Cardiac fibroblast (primary cell): Measurements from ENCODE around the gene FBXW4.

ENCODE experiments used
- DNase-seq, 2 donors: peaks; one replicate each; pipeline versions ENCODE4 v3.0.0 to v3.0.0-alpha.2; 2010; ENCODE audit warnings: low read depth in 2 of 2
- H3K4me3 ChIP-seq, 2 donors: replicated peaks in 1 of 2; 1 replicate in 1 of 2; 2 replicates in 1 of 2; pipeline ENCODE4 v1.5.1; 2011; ENCODE audit warnings: low read depth in 2 of 2, low read length in 2 of 2, mild to moderate bottlenecking in 2 of 2, moderate library complexity in 1 of 2
- TF ChIP-seq, protein P1 (sequence below): IDR thresholded peaks from one replicate; pipeline ENCODE4 v1.5.1; 2011; ENCODE audit warnings: low read depth, mild to moderate bottlenecking, low read length, inconsistent platforms

FBXW4 gene

DNA sequence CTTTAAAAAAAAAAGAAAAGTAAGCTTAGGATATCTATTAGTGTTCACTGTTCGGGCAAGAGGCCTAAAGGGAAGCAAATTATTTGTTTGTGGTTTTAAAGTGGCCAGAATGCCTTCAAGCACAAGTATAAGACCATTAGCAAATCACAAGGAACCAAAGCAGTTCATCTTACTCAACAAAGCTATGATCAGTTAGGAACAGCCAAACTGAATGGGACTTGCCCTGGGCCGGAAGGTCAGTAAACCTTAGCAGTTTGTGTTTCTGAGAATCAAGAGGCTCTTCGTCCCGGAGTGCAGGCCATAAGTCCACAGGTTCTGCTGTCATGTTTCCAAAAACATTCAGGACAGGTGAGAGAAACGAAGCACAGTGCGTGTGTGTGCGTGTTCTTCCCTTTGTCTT is 4.5 kb downstream of the FBXW4 start:
- TF ChIP-seq, protein P1, sequence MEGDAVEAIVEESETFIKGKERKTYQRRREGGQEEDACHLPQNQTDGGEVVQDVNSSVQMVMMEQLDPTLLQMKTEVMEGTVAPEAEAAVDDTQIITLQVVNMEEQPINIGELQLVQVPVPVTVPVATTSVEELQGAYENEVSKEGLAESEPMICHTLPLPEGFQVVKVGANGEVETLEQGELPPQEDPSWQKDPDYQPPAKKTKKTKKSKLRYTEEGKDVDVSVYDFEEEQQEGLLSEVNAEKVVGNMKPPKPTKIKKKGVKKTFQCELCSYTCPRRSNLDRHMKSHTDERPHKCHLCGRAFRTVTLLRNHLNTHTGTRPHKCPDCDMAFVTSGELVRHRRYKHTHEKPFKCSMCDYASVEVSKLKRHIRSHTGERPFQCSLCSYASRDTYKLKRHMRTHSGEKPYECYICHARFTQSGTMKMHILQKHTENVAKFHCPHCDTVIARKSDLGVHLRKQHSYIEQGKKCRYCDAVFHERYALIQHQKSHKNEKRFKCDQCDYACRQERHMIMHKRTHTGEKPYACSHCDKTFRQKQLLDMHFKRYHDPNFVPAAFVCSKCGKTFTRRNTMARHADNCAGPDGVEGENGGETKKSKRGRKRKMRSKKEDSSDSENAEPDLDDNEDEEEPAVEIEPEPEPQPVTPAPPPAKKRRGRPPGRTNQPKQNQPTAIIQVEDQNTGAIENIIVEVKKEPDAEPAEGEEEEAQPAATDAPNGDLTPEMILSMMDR: no peak
- no peak for DNase-seq
- H3K4me3 ChIP-seq: no peak overlapping the region

DNA sequence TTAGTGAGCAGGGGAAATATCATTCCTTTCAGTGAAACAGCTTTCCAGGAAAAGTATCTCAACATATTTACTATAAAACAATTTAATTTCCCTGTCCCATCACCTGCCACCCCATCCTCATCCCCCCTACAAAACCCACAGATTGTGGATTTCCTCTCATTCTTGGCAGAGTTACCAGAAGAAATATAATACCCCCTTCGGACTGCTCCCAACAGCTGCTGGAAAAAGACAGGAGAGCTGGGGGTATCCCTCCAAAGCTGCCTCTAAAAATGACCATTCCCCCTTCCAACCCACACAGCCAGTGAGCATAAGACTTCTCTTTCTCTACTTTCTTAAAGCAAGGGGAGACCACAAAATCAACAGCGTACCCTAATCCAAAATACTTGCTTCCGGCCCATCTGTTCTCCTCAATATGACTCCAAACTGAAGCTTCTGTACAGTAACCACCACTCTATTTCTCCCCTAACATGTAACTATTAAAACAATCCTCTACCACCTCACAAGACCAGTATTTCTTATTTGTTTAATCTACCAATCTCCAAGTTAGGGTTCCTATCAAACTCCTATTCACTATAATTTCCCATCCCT is 7.8 kb downstream of the FBXW4 start:
- H3K4me3 ChIP-seq: no peak overlapping the region
- TF ChIP-seq, protein P1: no peak
- DNase-seq: no peak

DNA sequence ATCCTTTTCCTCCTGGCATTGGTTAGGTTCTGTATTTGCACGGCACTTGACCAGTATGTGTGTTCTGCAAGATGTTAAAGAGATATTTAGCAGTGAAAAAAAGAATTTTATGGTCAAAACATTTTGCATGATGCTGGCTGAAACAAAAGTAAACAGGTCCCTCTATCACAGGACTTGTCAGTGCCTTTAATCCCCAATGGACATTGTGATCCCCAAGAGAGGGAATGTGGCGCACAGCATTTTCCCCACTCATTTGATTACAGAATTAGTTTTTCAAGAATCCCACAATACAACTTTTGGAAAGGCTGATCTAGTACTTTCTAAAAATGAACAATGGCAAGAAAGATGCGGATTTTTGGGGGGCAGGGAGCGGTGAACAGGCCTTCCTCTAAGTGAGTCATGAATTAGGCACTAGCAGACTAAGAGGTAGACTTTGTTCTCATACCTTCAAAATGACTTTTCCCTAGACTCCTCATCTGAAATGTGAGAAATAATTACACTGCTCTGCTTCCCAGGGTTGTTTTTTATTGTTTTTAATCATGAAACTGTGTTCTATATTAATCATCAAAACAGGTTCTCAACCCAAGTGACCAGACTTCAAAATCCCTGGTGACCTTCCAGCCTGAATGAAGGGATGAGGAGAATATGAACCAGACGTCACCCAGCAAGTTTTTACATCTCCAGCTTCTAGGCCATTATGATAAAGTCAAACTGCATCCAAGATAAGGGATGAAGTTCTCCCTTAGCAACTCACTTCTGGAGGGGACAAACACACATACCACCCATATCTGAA is 8.6 kb downstream of the FBXW4 start:
- TF ChIP-seq, protein P1: no peak
- H3K4me3 ChIP-seq: no peak overlapping the region
- DNase-seq: peak in 1 of 2 donors; percentile 75

DNA sequence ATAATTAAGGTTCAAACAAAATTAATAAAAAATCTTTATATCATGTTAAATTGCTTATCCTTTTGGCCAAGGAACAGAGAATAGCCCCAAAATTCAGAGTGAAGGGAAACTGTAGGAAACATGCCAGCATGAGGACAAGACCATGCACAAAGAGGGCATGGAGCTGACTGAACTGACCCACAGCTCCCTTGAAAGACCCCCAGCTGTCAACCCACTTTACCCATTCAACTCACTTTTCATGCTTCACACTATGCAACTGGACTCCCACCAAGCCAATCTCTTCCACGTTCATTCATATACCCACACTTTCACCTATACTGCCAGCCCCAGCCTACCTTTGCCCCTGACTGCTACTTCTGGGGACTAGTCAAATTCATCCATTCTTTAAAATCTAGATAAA is 10.2 kb downstream of the FBXW4 start:
- H3K4me3 ChIP-seq: no peak overlapping the region
- TF ChIP-seq, protein P1: no peak
- no peak for DNase-seq

DNA sequence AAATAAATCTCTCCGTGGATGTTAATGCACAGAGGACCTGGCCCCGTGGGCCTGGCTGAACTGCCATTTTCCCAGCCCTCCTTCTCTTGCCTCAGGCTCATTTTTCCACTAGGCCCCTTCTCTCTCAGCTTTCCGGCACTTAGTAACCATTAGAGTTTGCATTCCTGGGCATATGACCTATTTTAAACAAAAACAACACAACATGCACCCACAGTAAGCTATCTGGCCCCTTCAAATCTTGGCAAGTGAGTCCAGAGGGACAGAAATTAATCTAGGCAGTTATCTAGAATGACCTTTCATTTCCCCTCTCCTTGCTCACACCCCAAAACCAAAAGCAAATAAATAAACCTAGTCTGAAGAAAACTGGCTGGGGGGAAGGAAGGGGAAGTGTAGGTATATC is 11.7 kb downstream of the FBXW4 start:
- H3K4me3 ChIP-seq: no peak overlapping the region
- DNase-seq: peak in 1 of 2 donors; percentile 23
- TF ChIP-seq, protein P1: no peak

DNA sequence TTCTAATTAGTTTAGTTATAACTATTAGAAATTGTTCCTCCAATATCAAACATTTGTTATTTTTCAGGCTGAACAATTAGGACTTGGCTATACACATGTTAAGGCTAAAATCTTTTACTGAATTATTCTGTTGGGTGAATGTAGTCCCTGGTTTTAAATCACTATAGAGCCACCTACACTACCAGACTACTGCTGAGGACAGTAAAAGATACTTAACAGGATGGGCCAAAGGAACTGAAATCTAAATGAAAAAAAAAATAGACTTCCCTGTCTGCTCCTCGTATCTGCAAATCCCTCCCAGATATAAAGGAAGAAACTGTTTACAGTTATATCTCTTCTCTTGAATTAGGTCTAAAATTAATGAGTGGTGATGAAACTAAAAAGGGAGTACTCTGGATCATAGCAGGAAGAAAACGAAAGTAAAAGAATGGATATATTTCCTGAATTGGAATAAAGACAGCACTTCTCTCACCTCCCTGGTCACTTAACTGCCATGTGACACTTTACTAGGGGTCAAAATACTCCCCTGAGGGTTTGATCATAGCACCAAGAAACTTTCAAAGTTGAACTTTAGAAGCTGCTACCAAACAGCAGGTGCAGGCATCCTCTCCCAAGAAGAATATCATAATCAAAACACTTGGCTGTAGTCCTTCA is 12.7 kb downstream of the FBXW4 start:
- no peak overlapping the region for H3K4me3 ChIP-seq
- DNase-seq: no peak
- TF ChIP-seq, protein P1: no peak
